IMR-90 (cell line): ENCODE measurements around the gene DENND5A. TPM values are rescaled to one million over a fixed set of nuclear protein-coding genes. Genes with fewer than 3 reads are reported as not detected.

ENCODE experiments used
- ATAC-seq: fragments of 200-7000 bp; cut with Tn5 transposase; 2 replicates; pipeline ENCODE4 v1.9.1; 2020; ENCODE audit warnings: low read depth, mild to moderate bottlenecking, moderate library complexity
- BruUV-seq: library from RNA; stranded (reverse); fragments of 400-500 nt; replicated peaks from 2 replicates; lab custom pipeline; 2021; lab: Mats Ljungman, UMichigan
- CTCF ChIA-PET: fragments of 300-600 bp; formaldehyde crosslinking; extraction: SDS; loops from one replicate; lab custom pipeline; 2021; ENCODE audit warnings: antibody characterized with exemption; lab: Yijun Ruan, JAX
- POLR2A ChIA-PET: fragments of 300-600 bp; sonication (Branson Sonifier 250); formaldehyde crosslinking; loops from one replicate; lab custom pipeline; 2022; ENCODE audit warnings: antibody characterized with exemption; ENCODE audit not compliant: unreplicated experiment; lab: Charles Lee
- DNase-seq: peaks from one replicate; pipeline ENCODE4 v3.0.0; 2013
- H2AFZ ChIP-seq: replicated peaks from 2 replicates; pipeline ENCODE3; 2013; ENCODE audit warnings: low read length, mild to moderate bottlenecking; ENCODE audit not compliant: poor library complexity
- H2AK5ac ChIP-seq: 2 replicates; pipeline ENCODE4 v1.6.1; 2013; ENCODE audit warnings: low read depth, low read length, inconsistent platforms
- H2AK9ac ChIP-seq: replicated peaks from 2 replicates; pipeline ENCODE3; 2013; ENCODE audit warnings: mild to moderate bottlenecking, low read depth, low read length, moderate library complexity; ENCODE audit not compliant: poor library complexity
- H2BK120ac ChIP-seq: 2 replicates; pipeline ENCODE4 v1.6.1; 2013; ENCODE audit warnings: low read depth, low read length, inconsistent platforms
- H2BK15ac ChIP-seq: 3 replicates; pipeline ENCODE4 v1.6.1; 2013; ENCODE audit warnings: low read depth, low read length, inconsistent platforms
- H2BK20ac ChIP-seq: 2 replicates; pipeline ENCODE4 v1.6.1; 2013; ENCODE audit warnings: low read depth, mild to moderate bottlenecking, inconsistent platforms, low read length, moderate library complexity
- H2BK5ac ChIP-seq: 2 replicates; pipeline ENCODE4 v1.6.1; 2013; ENCODE audit warnings: mild to moderate bottlenecking, low read depth, low read length, inconsistent platforms; ENCODE audit not compliant: poor library complexity, severe bottlenecking
- H3K14ac ChIP-seq: replicated peaks from 2 replicates; pipeline ENCODE4 v1.6.1; 2013; ENCODE audit warnings: low read depth, low read length, inconsistent platforms
- H3K18ac ChIP-seq: 2 replicates; pipeline ENCODE4 v1.6.1; 2013; ENCODE audit warnings: low read depth, low read length, control low read depth
- H3K23ac ChIP-seq: 2 replicates; pipeline ENCODE4 v1.6.1; 2013; ENCODE audit warnings: low read depth, low read length, inconsistent platforms
- H3K27ac ChIP-seq: 2 replicates; pipeline ENCODE4 v1.5.1; 2013; ENCODE audit warnings: mild to moderate bottlenecking, control low read depth, low read length; ENCODE audit not compliant: insufficient read depth
- H3K27me3 ChIP-seq: 2 replicates; pipeline ENCODE4 v1.6.1; 2013; ENCODE audit warnings: low read length; ENCODE audit not compliant: control insufficient read depth, insufficient read depth
- H3K36me3 ChIP-seq: 2 replicates; pipeline ENCODE4 v1.6.1; 2013; ENCODE audit warnings: low read length, mixed read lengths; ENCODE audit not compliant: control insufficient read depth, insufficient read depth
- H3K4ac ChIP-seq: 2 replicates; pipeline ENCODE4 v1.6.1; 2013; ENCODE audit warnings: low read depth, low read length, inconsistent platforms
- H3K4me1 ChIP-seq: 2 replicates; pipeline ENCODE4 v1.6.1; 2013; ENCODE audit warnings: low read length, mixed read lengths; ENCODE audit not compliant: control insufficient read depth, insufficient read depth
- H3K4me2 ChIP-seq: 2 replicates; pipeline ENCODE4 v1.6.1; 2013; ENCODE audit warnings: low read depth, mild to moderate bottlenecking, control low read depth, low read length, moderate library complexity
- H3K4me3 ChIP-seq: 2 replicates; pipeline ENCODE4 v1.5.1; 2013; ENCODE audit warnings: low read depth, mild to moderate bottlenecking, control low read depth, low read length, moderate library complexity; ENCODE audit not compliant: insufficient read depth
- H3K56ac ChIP-seq: 2 replicates; pipeline ENCODE4 v1.6.1; 2013; ENCODE audit warnings: low read length, inconsistent platforms; ENCODE audit not compliant: insufficient read depth; ENCODE audit errors: extremely low read depth
- H3K79me1 ChIP-seq, 2 experiments: 2 replicates each; pipeline ENCODE4 v1.6.1; 2013; ENCODE audit warnings: low read length in 2 of 2, inconsistent platforms in 1 of 2, low read depth in 1 of 2
- H3K9ac ChIP-seq: 2 replicates; pipeline ENCODE4 v1.6.1; 2013; ENCODE audit warnings: low read depth, low read length, control low read depth
- H3K9me1 ChIP-seq: 2 replicates; pipeline ENCODE4 v1.6.1; 2013; ENCODE audit warnings: low read length, inconsistent platforms; ENCODE audit not compliant: insufficient read depth
- H3K9me3 ChIP-seq: 2 replicates; pipeline ENCODE4 v1.6.1; 2013; ENCODE audit warnings: low read length; ENCODE audit not compliant: control insufficient read depth, insufficient read depth
- H4K20me1 ChIP-seq: 2 replicates; pipeline ENCODE4 v1.6.1; 2013; ENCODE audit warnings: low read length, inconsistent platforms; ENCODE audit not compliant: insufficient read depth
- H4K5ac ChIP-seq: 2 replicates; pipeline ENCODE4 v1.6.1; 2013; ENCODE audit warnings: mild to moderate bottlenecking, low read depth, low read length, control low read depth
- H4K8ac ChIP-seq, 2 experiments: 2 replicates each; pipeline ENCODE4 v1.6.1; 2013; ENCODE audit warnings: low read depth in 2 of 2, low read length in 2 of 2, control low read depth in 1 of 2, inconsistent platforms in 1 of 2
- H4K91ac ChIP-seq: 2 replicates; pipeline ENCODE4 v1.6.1; 2013; ENCODE audit warnings: low read depth, low read length, inconsistent platforms; ENCODE audit not compliant: insufficient read depth
- BHLHE40 ChIP-seq: fragments of 150-350 bp; IDR thresholded peaks from 2 replicates; pipeline ENCODE4 v1.6.1; 2016; ENCODE audit warnings: mild to moderate bottlenecking, low read depth, low read length
- CEBPB ChIP-seq: IDR thresholded peaks from 2 replicates; pipeline ENCODE4 v1.6.1; 2012; ENCODE audit warnings: low read depth, low read length, improper control_type of control experiment
- CHD1 ChIP-seq: IDR thresholded peaks from 2 replicates; pipeline ENCODE4 v1.6.1; 2012; ENCODE audit warnings: low read depth, low read length, improper control_type of control experiment
- FOS ChIP-seq: fragments of 150-350 bp; IDR thresholded peaks from 2 replicates; pipeline ENCODE4 v1.6.1; 2016; ENCODE audit warnings: low read depth, low read length
- MAFK ChIP-seq: IDR thresholded peaks from 2 replicates; pipeline ENCODE4 v1.6.1; 2012; ENCODE audit warnings: low read depth, low read length, improper control_type of control experiment
- MAZ ChIP-seq: IDR thresholded peaks from 2 replicates; pipeline ENCODE4 v1.6.1; 2012; ENCODE audit warnings: low read depth, mild to moderate bottlenecking, low read length, improper control_type of control experiment, moderate library complexity, borderline replicate concordance
- MXI1 ChIP-seq: IDR thresholded peaks from 2 replicates; pipeline ENCODE4 v1.6.1; 2012; ENCODE audit warnings: low read depth, mild to moderate bottlenecking, low read length, moderate library complexity, borderline replicate concordance
- NFE2L2 ChIP-seq: fragments of 150-350 bp; IDR thresholded peaks from 2 replicates; pipeline ENCODE4 v1.6.1; 2016; ENCODE audit warnings: low read depth, mild to moderate bottlenecking, low read length
- POLR2A ChIP-seq: IDR thresholded peaks from 2 replicates; pipeline ENCODE4 v1.6.1; 2012; ENCODE audit warnings: mild to moderate bottlenecking, low read depth, low read length
- RCOR1 ChIP-seq: IDR thresholded peaks from 2 replicates; pipeline ENCODE4 v1.6.1; 2012; ENCODE audit warnings: mild to moderate bottlenecking, low read length, improper control_type of control experiment; ENCODE audit not compliant: insufficient replicate concordance
- RFX5 ChIP-seq: IDR thresholded peaks from 2 replicates; pipeline ENCODE4 v1.8.0; 2012; ENCODE audit warnings: low read depth, mild to moderate bottlenecking, low read length, moderate library complexity
- SMC3 ChIP-seq: fragments of 150-350 bp; IDR thresholded peaks from 2 replicates; pipeline ENCODE4 v1.6.1; 2016; ENCODE audit warnings: low read depth, mild to moderate bottlenecking, antibody characterized with exemption, low read length, moderate library complexity
- WGBS, 2 experiments: methylation state at CpG; one replicate each; pipeline versions ENCODE4 v1.1.5 to v1.1.7; 2013; ENCODE audit warnings: missing lambda C conversion rate in 2 of 2; ENCODE audit not compliant: insufficient read length in 1 of 2; ENCODE audit errors: extremely low coverage in 2 of 2; 5-methylcytosine and 5-hydroxymethylcytosine counted together
- dilution Hi-C: fragments of 300-500 bp; cut with HindIII; formaldehyde crosslinking; loops from one replicate; pipeline ENCODE4 v1.14.3; 2018; ENCODE audit warnings: low sequenced_read_pairs; ENCODE audit not compliant: unreplicated experiment
- in situ Hi-C: fragments of 300-500 bp; cut with MboI; formaldehyde crosslinking; loops from 3 replicates; pipeline ENCODE4 v1.14.3; 2019; ENCODE audit warnings: low sequenced_read_pairs, inconsistent platforms, mixed read lengths
- intact Hi-C: fragments of 100-400 bp; cut with micrococcal nuclease; formaldehyde crosslinking; loops from 2 replicates; pipeline ENCODE4 v1.10.0; 2022
- polyA plus RNA-seq, 3 experiments: library from polyadenylated mRNA; depleted of rRNA; stranded (reverse); fragments of >200 nt; gene quantifications; 2 replicates each; pipeline ENCODE4 v1.2.3, GENCODE V29; 2012; ENCODE audit warnings: low replicate concordance in 1 of 3
- total RNA-seq: library from RNA; depleted of rRNA; stranded (reverse); fragments of >200 nt; gene quantifications from 2 replicates; pipeline ENCODE4 v1.2.3, GENCODE V29; 2012
- TF ChIP-seq, protein P1 (sequence below): conservative IDR thresholded peaks from 2 replicates; pipeline ENCODE4 v1.5.1; 2012; ENCODE audit warnings: mild to moderate bottlenecking, low read depth, low read length, improper control_type of control experiment
- TF ChIP-seq, protein P2 (sequence below): fragments of 150-350 bp; IDR thresholded peaks from 2 replicates; pipeline ENCODE4 v1.6.1; 2016; ENCODE audit warnings: low read depth, mild to moderate bottlenecking, low read length, moderate library complexity, borderline replicate concordance
- TF ChIP-seq, protein P3 (sequence below): fragments of 150-350 bp; IDR thresholded peaks from 2 replicates; pipeline ENCODE4 v1.6.1; 2017; ENCODE audit warnings: mild to moderate bottlenecking, antibody characterized with exemption, low read length, low read depth

DENND5A gene
- total and polyA plus RNA-seq, 2 of the 4 experiments (the other 2 are of a cell fraction) = 179 to 192 TPM

DNA sequence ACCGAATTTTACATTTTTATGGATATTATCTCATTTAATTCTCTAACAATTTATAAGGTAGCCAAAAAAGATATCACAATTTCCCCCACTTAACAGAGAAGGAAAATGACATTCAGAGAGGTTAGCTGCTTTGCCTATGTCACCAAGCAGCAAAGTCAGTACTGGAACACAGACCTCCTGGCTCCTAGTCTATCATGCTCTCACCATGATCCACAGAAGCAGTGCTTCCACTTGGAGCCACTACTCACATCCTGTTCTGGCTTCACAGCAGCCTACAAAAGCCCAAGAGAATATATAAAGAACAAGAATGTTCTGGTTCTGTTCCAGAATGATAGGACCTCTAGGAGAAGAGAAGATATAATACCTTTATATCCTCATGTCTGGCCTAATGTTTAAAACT, 114.2 kb downstream of the DENND5A start:
- H4K8ac ChIP-seq = peak overlapping the region in 1 of 2 experiments; percentile 73; a peak in 1 of 4 replicates
- peak overlapping the region; percentile 49; the same call in 1 of the 2 replicates for H3K23ac ChIP-seq
- H3K27ac ChIP-seq = peak overlapping the region; percentile 8; the same call in 1 of the 2 replicates
- H2AK9ac ChIP-seq = no peak overlapping the region
- H3K9ac ChIP-seq = no peak overlapping the region
- H3K4me1 ChIP-seq = peaks cover 7% of the 10 kb centered on the region; the same call in 1 of the 2 replicates
- dilution Hi-C loops (no loop called here), in situ Hi-C loops (no loop called here), intact Hi-C loops (loop anchor here (5.0 kb wide), 1 partner anchor 111 kb away; no protein-coding TSS in a partner anchor)
- no peak overlapping the region for H3K4me3 ChIP-seq
- no peak overlapping the region for H2AFZ ChIP-seq
- peaks cover 49% of the 10 kb centered on the region for H3K36me3 ChIP-seq
- H4K20me1 ChIP-seq = no peaks in the 10 kb centered on the region; the same call in 1 of the 2 replicates
- peak overlapping the region; percentile 83 for H3K4ac ChIP-seq
- H4K91ac ChIP-seq = no peak overlapping the region; the same call in 1 of the 2 replicates
- ChIA-PET CTCF (interaction anchor here (2.6 kb wide), 1 partner anchor 13 kb away, joined by 9 read pairs; no protein-coding TSS in a partner anchor), POLR2A (interaction anchor here (1.0 kb wide), 1 partner anchor 114 kb away, joined by 4 read pairs; the partner anchor contains the start of gene DENND5A)
- no peak overlapping the region for H3K4me2 ChIP-seq
- no peaks in the 10 kb centered on the region for H3K27me3 ChIP-seq
- DNase-seq (peak; percentile 39), ATAC-seq (peak; percentile 55)
- H4K5ac ChIP-seq = peak overlapping the region; percentile 39; the same call in 1 of the 2 replicates
- H2BK120ac ChIP-seq = peak overlapping the region; percentile 69; the same call in 1 of the 2 replicates
- H2AK5ac ChIP-seq = peak overlapping the region; percentile 90
- no CpG with 5 or more reads among the region's 1 CpG for WGBS, 2 experiments
- peak overlapping the region; percentile 75 for H2BK20ac ChIP-seq
- H3K79me1 ChIP-seq = peaks cover 28 to 66% of the 10 kb centered on the region in 2 experiments
- no peak overlapping the region for H3K56ac ChIP-seq
- H2BK5ac ChIP-seq = peak overlapping the region; percentile 83
- H2BK15ac ChIP-seq = peak overlapping the region; percentile 33; the same call in 1 of the 3 replicates
- H3K9me1 ChIP-seq = peaks cover 23% of the 10 kb centered on the region
- no peaks in the 10 kb centered on the region for H3K9me3 ChIP-seq
- H3K18ac ChIP-seq = peak overlapping the region; percentile 28; the same call in 1 of the 2 replicates
- H3K14ac ChIP-seq = peak overlapping the region; percentile 54
- no TSS peak for BruUV-seq
- no peak for TF ChIP-seq RFX5
- TF ChIP-seq, protein P1, sequence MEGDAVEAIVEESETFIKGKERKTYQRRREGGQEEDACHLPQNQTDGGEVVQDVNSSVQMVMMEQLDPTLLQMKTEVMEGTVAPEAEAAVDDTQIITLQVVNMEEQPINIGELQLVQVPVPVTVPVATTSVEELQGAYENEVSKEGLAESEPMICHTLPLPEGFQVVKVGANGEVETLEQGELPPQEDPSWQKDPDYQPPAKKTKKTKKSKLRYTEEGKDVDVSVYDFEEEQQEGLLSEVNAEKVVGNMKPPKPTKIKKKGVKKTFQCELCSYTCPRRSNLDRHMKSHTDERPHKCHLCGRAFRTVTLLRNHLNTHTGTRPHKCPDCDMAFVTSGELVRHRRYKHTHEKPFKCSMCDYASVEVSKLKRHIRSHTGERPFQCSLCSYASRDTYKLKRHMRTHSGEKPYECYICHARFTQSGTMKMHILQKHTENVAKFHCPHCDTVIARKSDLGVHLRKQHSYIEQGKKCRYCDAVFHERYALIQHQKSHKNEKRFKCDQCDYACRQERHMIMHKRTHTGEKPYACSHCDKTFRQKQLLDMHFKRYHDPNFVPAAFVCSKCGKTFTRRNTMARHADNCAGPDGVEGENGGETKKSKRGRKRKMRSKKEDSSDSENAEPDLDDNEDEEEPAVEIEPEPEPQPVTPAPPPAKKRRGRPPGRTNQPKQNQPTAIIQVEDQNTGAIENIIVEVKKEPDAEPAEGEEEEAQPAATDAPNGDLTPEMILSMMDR = no peak
- TF ChIP-seq, protein P2, sequence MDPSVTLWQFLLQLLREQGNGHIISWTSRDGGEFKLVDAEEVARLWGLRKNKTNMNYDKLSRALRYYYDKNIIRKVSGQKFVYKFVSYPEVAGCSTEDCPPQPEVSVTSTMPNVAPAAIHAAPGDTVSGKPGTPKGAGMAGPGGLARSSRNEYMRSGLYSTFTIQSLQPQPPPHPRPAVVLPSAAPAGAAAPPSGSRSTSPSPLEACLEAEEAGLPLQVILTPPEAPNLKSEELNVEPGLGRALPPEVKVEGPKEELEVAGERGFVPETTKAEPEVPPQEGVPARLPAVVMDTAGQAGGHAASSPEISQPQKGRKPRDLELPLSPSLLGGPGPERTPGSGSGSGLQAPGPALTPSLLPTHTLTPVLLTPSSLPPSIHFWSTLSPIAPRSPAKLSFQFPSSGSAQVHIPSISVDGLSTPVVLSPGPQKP = no peak
- TF ChIP-seq CEBPB = no peak
- TF ChIP-seq MAZ = no peak
- TF ChIP-seq, protein P3, sequence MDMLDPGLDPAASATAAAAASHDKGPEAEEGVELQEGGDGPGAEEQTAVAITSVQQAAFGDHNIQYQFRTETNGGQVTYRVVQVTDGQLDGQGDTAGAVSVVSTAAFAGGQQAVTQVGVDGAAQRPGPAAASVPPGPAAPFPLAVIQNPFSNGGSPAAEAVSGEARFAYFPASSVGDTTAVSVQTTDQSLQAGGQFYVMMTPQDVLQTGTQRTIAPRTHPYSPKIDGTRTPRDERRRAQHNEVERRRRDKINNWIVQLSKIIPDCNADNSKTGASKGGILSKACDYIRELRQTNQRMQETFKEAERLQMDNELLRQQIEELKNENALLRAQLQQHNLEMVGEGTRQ = no peak
- TF ChIP-seq RCOR1 = no peak
- no peak for TF ChIP-seq MXI1
- no peak for TF ChIP-seq CHD1
- no peak for TF ChIP-seq BHLHE40
- no peak for TF ChIP-seq NFE2L2
- TF ChIP-seq POLR2A = no peak
- no peak for TF ChIP-seq FOS
- TF ChIP-seq SMC3 = no peak
- no peak for TF ChIP-seq MAFK
